ENCODE results near the gene PALM.

DNA sequence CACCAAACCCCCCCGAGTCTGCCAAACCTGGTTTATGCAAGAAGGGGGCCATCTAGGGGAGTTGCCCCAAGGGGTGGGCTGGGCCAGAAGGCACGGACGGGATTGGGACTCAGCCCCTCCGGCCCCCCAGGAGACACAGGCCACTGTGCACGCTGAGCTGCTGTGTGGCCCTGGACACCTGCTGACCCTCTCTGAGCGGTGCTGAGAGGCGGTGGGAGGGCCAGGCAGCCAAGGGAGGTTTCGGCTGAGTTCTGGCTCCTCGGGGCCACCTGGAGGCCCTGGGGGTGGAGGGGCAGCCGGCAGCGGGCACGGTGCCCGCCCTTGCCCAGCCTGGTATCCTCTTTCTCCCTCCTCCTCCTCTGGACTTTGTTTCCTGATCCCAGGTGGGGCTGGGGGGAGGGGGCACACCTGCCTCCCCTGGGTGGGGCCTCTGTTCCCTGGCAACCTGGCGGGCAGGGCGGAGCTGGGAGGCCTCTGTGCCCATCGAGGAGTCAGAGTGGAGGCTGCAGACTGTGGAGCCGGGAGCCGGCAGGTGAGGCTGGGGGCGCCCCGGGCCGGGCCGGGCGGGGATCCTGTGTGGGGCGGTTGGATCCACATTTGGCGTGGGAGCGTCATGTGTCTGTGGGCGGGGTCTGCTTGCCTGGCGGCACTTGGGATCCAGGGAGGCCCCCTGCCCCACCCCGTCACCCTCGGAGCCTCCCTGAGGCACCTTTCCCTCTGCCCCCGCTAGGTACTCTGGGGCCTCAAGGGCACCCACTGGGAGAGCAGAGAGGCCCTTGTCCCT, 42.1 kb downstream of the PALM start, which contains the start of gene MISP:
- TF ChIP-seq EZH2 (IDR thresholded peaks at IDR 0.05; ENCODE audit: borderline replicate concordance, low read length): no peak
- no peak for TF ChIP-seq CTCF (IDR thresholded peaks at IDR 0.05; ENCODE audit: low read length)

Measured in OCI-LY1 (cell line).